MV-4-11 (cell line): ENCODE results near the gene PGGT1B.
"Not testable (repeated sequence)": the region's sequence is repeated elsewhere in the genome, so short reads cannot be mapped to it uniquely, and the experiment has no call there.

ENCODE experiments used
- DNase-seq: peaks from one replicate; lab custom pipeline; 2025; lab: John Stamatoyannopoulos, UW

Gene PGGT1B

GRCh38 chr5:115260248-115260647 lies 2.4 kb downstream of the PGGT1B start:
- DNase-seq, result no peak

GRCh38 chr5:115257981-115258380 lies 4.7 kb downstream of the PGGT1B start:
- no peak for DNase-seq

- not testable (repeated sequence) for DNase-seq
Measured at GRCh38 chr5:115249379-115249778, 13.3 kb downstream of the PGGT1B start.

- DNase-seq, result peak; percentile 38
Measured at GRCh38 chr5:115246361-115246991, 16.2 kb downstream of the PGGT1B start.

GRCh38 chr5:115243412-115243811 lies 19.3 kb downstream of the PGGT1B start:
- DNase-seq, result no peak

- no peak for DNase-seq
Measured at GRCh38 chr5:115241881-115242642, 20.6 kb downstream of the PGGT1B start.

- no peak for DNase-seq
Measured at GRCh38 chr5:115237066-115237465, 25.6 kb downstream of the PGGT1B start.

- DNase-seq, result no peak
Measured at GRCh38 chr5:115236599-115236998, 26.1 kb downstream of the PGGT1B start.

- no peak for DNase-seq
Measured at GRCh38 chr5:115231598-115231997, 31.1 kb downstream of the PGGT1B start.

- no peak for DNase-seq
Measured at GRCh38 chr5:115229606-115230005, 33.1 kb downstream of the PGGT1B start.

GRCh38 chr5:115227281-115227680 lies 35.4 kb downstream of the PGGT1B start:
- DNase-seq, result peak; percentile 16

- DNase-seq, result no peak
Measured at GRCh38 chr5:115214541-115214940, 48.1 kb downstream of the PGGT1B start.

- peak; percentile 99 for DNase-seq
Measured at GRCh38 chr5:115209279-115209678, 53.4 kb downstream of the PGGT1B start.

GRCh38 chr5:115202952-115203351 lies 59.7 kb downstream of the PGGT1B start:
- DNase-seq, result no peak

GRCh38 chr5:115196161-115196560 lies 66.5 kb downstream of the PGGT1B start:
- DNase-seq, result no peak

- no peak for DNase-seq
Measured at GRCh38 chr5:115194676-115195075, 68.0 kb downstream of the PGGT1B start.

- DNase-seq, result no peak
Measured at GRCh38 chr5:115193295-115193694, 69.4 kb downstream of the PGGT1B start.

- DNase-seq, result no peak
Measured at GRCh38 chr5:115192098-115192497, 70.6 kb downstream of the PGGT1B start.

GRCh38 chr5:115191474-115192031 lies 71.1 kb downstream of the PGGT1B start:
- DNase-seq, result no peak

GRCh38 chr5:115190388-115190787 lies 72.3 kb downstream of the PGGT1B start:
- DNase-seq, result no peak

GRCh38 chr5:115189866-115190265 lies 72.8 kb downstream of the PGGT1B start:
- no peak for DNase-seq

- no peak for DNase-seq
Measured at GRCh38 chr5:115186794-115187193, 75.9 kb downstream of the PGGT1B start.

- no peak for DNase-seq
Measured at GRCh38 chr5:115184770-115185169, 77.9 kb downstream of the PGGT1B start.
